Activated CD8-positive, alpha-beta memory T cell treated with anti-CD3 and anti-CD28 coated beads for 1 hour (primary cell): ENCODE data around the gene KLRK1.
"Not testable (repeated sequence)": the region's sequence is repeated elsewhere in the genome, so short reads cannot be mapped to it uniquely, and the experiment has no call there.

Experiments used
- DNase-seq, 2 donors: peaks; one replicate each; pipeline ENCODE4 v3.0.0-alpha.2; 2020; ENCODE audit warnings: low read depth in 1 of 2; ENCODE audit errors: extremely low read depth in 1 of 2

KLRK1 gene

DNA sequence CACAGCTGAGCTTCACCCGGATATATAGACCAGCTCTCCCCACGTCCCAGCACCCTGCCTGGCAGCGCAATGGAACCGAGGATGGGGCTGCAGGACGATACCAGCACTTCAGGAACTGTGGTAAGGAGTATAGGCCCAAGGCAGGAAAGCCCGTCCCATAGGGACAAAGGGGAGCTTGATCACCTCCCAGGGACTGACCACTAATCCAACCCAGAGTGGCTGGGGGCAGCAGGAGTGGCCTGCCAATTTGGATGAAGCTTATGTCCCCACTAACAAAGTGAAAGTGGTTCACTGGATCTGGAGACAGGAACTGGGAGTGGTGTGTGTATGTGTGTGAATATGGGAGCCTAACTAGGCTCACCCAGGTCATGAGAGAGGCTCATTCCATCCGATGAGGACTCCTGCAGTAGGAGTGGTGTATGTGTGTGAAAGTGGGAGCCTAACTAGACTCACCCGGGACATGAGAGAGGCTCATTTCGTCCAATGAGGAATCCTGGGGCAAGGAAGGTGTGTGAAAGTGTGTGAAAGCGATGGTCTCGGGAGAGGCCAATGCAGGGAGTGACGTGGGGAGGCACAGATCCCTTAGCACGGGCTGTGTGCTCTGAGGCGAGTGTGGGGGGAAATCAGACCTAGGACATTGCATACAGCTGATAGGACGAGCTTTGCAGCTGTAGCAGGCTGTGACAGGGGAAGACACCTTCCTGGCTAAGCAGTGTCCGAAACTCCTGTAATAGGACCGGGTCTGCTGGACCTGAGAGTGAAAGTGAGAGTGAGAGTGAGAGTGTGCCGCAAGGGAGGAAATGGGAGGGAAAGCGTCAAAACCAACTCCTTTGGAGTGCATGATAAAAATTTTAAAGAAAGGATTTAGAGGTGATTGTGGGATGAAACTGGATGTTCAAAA is 25.7 kb downstream of the KLRK1 start:
- DNase-seq: no peak

DNA sequence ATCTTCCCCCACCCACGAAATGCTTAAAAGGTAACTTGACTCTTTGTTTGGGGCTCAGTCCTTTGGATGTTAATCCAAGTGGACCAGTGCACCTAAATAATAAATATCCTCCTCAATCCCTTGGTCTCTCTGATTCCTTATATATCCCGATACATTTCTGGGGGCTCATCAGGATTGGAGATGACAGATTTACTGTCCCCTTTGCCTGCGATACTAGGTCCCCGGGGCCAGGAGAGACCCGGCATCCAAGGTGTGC is 26.3 kb downstream of the KLRK1 start:
- DNase-seq: no peak

DNA sequence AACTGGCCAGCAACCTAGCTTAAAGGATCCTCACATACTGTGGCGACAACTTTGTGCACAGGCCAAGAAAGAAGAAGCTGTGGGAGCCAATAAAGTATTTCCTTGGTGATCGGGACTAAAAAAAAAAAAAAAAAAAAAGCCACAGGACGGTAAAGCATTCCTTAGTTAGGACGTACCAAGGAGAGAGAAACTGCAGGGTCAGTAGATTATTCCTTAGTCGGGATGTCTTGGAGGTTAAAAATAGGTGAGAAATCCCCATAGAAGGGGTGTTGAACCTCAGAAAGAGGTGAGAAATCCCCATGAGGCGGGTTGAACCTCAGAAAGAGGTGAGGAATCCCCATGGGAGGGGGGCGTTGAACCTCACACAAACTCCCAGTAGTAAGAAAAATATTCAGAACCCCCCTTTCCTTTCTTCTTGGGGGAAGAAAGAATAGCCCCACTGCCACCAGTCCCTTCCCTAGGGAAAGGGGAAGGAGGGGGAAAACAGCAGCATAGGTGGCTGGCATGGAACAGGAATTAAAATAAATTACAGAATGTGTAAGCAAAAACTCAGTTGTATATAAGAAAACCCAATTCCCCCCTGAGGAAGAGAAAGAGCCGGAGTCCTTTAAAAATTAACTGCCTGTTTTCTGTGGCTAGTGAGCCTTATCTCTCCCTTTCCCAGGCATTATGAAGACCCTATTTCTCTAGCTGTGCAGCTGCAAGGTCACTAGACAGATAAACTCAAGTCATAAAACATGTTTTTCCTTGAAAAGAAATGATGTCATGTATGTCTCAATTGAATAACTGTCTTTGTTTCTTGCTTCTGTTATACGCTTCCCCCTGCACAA is 26.8 kb downstream of the KLRK1 start:
- DNase-seq: no peak

DNA sequence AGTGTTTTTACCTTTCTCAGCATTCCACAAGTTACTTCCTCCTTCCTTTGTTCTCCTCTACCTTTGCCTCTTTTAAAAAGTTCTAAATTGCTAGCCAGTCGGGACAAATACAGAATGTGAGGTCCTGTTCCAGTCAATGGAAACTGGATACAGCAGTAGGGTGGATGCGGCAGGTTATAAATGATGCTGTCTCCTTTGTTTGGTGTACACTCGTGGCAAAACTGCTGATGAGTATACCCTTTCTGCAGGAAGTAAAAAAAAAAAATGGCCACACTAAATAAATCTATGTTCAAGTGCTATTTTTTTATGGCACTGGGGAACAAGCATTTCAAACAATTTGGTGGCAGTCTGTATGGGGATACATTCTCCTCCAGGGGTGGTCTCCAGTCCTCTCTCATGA is 27.5 kb downstream of the KLRK1 start:
- DNase-seq: no peak

- DNase-seq: no peak
Observed at GRCh38 chr12:10361622-10362021, 28.2 kb downstream of the KLRK1 start.

DNA sequence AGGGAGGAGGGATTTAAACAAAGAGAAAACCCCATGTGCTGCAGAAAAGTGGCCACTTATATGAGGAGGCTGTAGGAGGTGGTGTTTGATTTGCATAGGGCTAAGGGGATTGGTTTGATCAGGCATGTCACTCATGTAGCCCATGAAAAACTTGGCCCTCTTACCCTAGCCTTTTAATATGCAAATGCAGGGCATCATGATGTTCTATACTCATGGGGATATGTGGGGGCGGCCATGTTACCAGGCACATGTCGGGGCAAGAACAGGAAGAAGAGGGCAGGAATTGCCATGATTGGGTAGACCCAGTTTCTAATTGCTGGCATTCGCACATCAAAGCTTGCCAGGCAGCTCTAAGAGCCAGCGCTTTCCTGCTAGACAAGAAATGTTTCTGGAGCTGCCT is 28.8 kb downstream of the KLRK1 start:
- no peak for DNase-seq

DNA sequence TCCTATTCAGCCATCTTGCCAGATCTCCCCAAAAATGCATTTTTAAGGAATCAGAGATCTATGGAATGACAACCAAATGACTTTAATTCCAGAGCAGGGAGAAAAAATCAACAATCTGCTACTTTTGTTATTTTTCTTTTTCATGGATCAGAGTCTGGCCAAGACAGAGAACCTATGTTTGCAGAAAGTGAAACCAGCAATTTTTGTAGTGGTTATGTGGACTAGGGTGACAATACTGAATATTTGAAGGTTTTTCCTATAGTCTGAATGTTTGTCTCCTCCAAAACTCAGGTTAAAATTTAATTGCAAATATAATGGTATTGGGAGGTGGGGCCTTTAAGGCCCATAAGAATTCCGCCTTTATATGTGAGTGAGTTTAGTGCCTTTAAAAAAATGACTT is 30.9 kb downstream of the KLRK1 start:
- no peak for DNase-seq

GRCh38 chr12:10358131-10358530 is 31.7 kb downstream of the KLRK1 start:
- DNase-seq: no peak

DNA sequence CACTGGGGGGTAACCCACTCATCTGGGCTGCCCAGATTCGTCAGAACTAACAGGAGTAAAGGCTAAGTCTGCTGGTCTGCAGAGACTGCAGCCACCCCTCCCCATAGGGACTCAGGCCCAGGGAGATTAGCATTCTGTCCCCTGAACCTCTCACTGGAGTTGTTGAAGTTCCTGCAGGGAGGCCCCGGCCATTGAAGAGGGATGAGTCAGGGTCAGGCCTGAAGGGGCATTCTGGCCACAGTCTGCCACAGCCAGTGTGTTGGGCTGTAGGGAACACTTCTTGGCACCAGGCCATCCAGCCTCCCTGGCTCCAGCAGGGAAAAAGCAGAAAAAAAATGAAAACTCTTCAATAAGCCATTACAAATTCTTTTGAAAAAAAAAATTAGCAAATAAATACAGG is 35.3 kb downstream of the KLRK1 start:
- no peak for DNase-seq

DNA sequence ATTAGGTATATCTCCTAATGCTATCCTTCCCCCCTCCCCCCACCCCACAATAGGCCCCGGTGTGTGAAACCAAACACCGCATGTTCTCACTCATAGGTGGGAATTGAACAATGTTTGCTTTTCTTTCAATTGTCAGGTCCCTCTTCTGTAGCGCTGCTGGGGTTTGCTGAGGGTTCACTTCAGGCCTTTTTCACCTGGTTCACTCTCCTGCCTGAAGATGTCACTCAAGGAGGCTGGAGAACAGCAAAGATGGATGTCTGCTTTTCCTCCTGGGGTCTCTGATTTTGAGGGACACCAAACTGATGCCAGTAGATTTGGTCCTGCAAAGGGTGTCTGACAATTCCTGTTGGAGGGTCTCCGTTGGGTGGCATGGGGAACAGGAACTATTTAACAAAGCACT is 35.8 kb downstream of the KLRK1 start:
- DNase-seq: no peak

- DNase-seq: not testable (repeated sequence)
Observed at GRCh38 chr12:10351457-10351856, 38.4 kb downstream of the KLRK1 start.

- DNase-seq: no peak
Observed at GRCh38 chr12:10341892-10342509, 47.8 kb downstream of the KLRK1 start.

DNA sequence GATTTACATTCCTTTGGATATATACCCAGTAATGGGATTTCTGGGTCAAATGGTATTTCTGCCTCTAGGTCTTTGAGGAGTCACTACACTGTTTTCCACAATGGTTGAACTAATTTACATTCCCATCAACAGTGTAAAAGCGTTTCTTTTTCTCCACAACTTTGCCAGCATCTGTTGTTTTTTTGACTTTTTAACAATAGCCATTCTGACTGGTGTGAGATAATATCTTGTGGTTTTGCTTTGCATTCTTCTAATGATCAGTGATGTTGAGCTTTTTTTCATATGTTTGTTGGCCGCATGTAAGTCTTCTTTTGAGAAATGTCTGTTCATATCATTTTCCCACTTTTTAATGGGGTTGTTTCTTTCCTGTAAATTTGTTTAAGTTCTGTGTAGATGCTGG is 48.9 kb downstream of the KLRK1 start:
- DNase-seq: not testable (repeated sequence)

DNA sequence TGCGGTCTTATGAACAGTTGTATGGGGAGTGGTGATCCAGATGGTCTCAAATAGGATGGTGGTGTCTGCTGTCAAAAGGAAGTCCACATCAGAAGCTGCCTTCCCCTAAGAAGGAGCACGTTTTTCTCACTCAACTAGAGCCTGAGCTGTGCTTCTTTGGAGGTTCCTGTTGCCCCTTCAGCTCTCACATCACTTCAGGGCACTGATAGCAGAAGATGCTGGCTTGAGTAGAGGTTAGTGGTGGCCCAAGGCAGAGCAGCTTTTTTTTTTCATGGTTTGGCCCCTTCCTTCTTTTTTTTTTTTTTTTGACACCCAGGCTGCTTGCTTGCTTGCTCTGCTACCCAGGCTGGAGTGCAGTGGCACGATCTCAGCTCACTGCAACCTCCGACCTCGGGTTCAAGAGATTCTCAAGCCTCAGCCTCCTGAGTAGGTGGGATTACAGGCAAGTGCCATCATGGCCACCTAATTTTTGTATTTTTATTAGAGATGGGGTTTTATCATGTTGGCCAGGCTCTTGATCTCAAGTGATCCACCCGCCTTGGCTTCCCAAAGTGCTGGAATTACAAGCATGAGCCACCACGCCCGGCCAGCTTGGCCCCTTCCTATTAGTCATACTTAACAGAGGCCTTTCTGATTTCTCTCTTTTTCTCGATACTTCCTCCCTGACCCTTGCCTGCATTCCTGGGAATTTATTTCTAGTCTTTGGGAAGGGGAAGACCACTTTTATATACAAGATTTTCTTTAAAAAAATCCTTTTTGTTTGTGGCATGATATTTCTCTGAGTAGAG is 50.6 kb downstream of the KLRK1 start:
- no peak for DNase-seq

- DNase-seq: not testable (repeated sequence)
Observed at GRCh38 chr12:10338470-10338869, 51.4 kb downstream of the KLRK1 start.

DNA sequence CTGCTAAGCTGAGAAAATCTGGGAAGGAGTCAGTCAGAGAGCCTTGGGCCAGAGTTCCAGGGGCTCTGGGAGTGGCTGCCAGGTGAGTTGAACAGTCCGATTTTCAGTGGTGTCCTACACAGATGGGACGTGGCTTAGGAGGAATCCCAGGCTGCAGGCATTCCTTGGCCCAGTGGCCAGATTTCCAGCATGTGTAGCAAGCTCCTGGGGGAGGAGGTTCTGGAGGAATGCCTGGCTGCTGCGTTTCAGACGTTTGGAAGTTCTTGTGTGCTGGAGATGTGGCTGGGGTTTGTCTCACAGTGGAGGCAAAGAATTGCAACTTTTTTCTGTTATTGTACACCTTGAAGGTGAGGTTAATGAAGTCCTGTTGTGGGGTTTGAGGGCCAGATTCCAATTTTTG is 53.6 kb downstream of the KLRK1 start:
- DNase-seq: not testable (repeated sequence)

DNA sequence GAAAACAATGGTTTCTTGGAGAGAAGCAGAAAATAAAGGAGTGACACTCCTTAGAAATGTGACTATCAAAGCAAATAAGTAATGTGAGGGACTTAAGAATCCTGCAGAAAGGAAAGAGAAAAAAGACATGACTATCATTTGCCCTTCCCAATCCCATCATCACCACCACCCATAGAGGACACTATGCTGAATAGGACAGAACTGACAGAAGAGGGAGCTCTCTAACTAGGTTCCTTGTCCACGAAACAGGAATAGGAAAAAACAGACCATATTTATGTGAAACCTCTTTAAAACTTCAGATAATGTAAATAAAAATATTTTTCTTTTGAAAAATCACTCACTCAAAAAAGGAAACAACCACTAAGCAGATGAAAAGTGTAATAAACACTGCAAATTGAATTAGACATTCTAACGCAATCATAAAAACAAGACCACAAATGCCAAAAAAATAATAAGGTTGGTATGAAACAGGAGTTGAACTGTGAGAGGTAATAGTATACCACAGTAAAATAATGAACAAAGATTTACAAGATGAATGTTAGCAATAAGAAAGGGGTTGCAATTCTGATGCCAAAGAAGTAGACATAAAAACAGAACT is 58.1 kb downstream of the KLRK1 start:
- DNase-seq: no peak

- not testable (repeated sequence) for DNase-seq
Observed at GRCh38 chr12:10328691-10329090, 61.1 kb downstream of the KLRK1 start.
